Measurements from ENCODE around the gene VSTM4.

The VSTM4 gene

DNA sequence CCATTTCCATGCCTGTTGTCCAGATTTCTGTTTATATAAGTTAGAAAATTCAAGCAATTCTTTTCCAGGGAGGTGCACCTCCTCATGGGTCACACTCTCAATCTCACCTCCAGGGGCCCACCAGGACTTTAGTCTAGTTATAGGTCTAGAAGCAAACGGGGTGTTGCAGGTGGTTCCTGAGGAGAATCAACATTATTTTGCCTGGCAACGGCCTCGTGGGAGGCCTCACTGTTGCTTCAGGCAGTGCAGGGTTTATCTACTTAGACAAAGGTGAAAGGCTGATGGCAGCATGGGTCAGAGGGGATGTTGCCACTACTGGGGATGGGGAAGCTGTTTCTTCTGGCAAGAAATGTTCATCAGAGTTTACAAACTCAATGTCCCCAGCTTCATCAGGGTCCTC is 119.0 kb downstream of the VSTM4 start:
- Mint-ChIP-seq H3K9me3 (ENCODE audit: low read depth) (no peaks in the 10 kb centered on the region), H3K4me1 (ENCODE audit: low read depth) (no peaks in the 10 kb centered on the region), H3K4me3 (no peak overlapping the region), H3K27me3 (no peaks in the 10 kb centered on the region), H3K27ac (no peak overlapping the region), H3K36me3 (no peaks in the 10 kb centered on the region)

GRCh38 chr10:48993627-48994026 is 121.7 kb downstream of the VSTM4 start:
- Mint-ChIP-seq H3K4me3 (no peak overlapping the region), H3K27me3 (no peaks in the 10 kb centered on the region), H3K9me3 (ENCODE audit: low read depth) (no peaks in the 10 kb centered on the region), H3K27ac (no peak overlapping the region), H3K4me1 (ENCODE audit: low read depth) (no peaks in the 10 kb centered on the region), H3K36me3 (no peaks in the 10 kb centered on the region)

DNA sequence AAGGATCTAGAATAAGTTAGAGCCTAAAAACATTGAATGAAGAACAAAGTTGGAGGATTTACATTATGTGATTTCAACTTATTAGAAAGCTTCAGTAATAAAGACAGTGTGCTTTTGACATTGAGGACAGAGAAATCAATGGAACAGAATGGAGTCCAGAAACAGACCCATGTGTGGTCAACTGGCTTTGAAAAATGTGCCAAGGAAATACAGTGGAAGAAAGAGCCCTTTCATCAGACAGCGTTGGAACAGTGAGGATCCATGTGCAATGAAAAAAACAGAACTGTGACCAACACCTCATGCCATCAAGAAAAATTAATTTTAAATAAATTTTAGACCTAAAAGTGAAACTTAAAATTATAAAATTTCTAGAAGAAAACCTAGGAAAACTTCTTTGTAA is 125.1 kb downstream of the VSTM4 start:
- Mint-ChIP-seq H3K36me3 (no peaks in the 10 kb centered on the region), H3K9me3 (ENCODE audit: low read depth) (no peaks in the 10 kb centered on the region), H3K27me3 (no peaks in the 10 kb centered on the region), H3K4me1 (ENCODE audit: low read depth) (no peaks in the 10 kb centered on the region), H3K27ac (no peak overlapping the region), H3K4me3 (no peak overlapping the region)

DNA sequence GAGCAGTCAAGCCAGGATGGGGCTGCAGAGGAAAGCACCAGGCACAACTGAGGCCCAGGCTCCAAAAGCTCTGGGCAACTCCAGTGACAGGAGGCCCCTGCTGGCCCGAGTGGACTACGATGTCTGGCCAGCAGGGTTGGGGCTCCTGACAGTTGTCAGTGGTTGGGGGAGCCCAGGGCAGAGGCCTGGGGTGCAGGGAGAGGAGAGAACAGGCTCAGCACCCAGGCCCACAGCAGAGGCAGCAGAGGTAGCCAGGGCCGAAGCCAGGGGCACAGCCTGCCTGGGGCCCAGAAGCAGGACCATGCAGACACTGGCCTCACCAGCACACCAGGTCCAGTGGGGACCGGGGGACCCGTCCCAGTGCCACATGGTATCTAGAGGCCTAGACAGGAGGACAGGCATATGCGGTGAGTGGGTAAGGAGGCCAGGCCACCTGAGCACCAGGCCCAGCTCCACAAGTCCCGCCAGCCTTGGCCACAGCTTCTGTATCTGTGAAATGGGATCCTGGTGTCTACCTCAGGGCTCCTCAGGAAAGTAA is 129.6 kb downstream of the VSTM4 start:
- no peaks in the 10 kb centered on the region for H3K4me1 Mint-ChIP-seq (ENCODE audit: low read depth)
- H3K36me3 Mint-ChIP-seq: no peaks in the 10 kb centered on the region
- H3K27me3 Mint-ChIP-seq: no peaks in the 10 kb centered on the region
- no peak overlapping the region for H3K4me3 Mint-ChIP-seq
- H3K27ac Mint-ChIP-seq: no peak overlapping the region
- H3K9me3 Mint-ChIP-seq (ENCODE audit: low read depth): no peaks in the 10 kb centered on the region

DNA sequence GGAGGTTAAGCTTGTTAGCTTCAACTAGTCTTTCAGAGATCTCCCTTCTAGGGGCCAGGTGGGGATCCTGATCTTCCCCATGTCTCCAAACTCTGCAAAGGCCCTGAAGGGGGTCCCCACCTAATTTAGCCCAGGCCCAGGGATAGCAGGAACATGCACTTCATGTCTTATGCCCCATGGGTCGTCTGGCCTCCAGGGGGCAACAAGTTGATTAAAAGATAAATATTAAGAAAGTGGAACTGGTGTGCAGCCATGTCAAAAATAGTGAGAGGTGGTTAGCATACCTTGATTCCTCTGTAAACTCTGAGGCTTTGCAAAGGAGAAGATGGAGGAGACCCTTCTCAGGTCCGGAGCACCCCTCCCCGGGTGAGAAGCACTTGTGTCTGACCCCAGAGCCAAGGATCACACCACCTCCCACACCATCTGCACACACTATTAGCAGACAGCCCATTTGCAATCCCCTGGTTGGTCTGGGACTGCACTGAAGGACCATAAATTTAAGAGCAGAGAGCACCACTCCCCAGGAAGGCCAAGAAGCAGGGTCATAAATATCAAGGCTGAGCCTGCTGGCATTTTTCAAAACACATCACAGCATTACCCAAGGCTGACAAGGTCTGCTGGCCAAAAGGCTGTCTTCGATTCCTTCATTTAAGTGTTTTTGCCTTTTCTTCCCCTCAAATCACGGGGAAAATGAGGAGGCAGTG is 131.5 kb downstream of the VSTM4 start:
- no peaks in the 10 kb centered on the region for H3K36me3 Mint-ChIP-seq

DNA sequence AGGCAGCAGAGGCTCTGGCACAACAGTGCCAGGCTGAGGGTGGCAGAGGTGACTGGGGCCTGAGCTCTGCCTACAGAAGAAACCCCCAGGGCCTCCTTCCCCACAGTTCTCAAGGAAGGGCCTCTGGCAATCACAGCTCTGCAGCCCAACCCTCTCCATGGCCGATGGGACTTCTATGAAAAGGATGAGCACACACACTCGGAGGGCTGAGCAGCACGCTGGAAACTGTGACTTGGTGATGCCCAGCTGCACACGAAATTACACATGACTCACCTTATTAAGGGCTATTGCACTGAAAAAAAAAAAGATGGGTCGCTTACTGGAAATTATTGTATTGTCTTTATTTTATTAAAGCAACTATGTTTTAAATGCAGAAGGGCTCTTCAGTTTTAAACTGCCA is 132.7 kb downstream of the VSTM4 start:
- Mint-ChIP-seq H3K36me3 (no peaks in the 10 kb centered on the region), H3K9me3 (ENCODE audit: low read depth) (no peaks in the 10 kb centered on the region), H3K4me1 (ENCODE audit: low read depth) (no peaks in the 10 kb centered on the region), H3K27ac (no peak overlapping the region), H3K4me3 (no peak overlapping the region), H3K27me3 (no peaks in the 10 kb centered on the region)

More for the DNA sequence above, 131.5 kb downstream of the VSTM4 start:
- H3K9me3 Mint-ChIP-seq (ENCODE audit: low read depth): no peaks in the 10 kb centered on the region
- H3K4me1 Mint-ChIP-seq (ENCODE audit: low read depth): no peaks in the 10 kb centered on the region
- no peak overlapping the region for H3K27ac Mint-ChIP-seq
- H3K27me3 Mint-ChIP-seq: no peaks in the 10 kb centered on the region
- no peak overlapping the region for H3K4me3 Mint-ChIP-seq

DNA sequence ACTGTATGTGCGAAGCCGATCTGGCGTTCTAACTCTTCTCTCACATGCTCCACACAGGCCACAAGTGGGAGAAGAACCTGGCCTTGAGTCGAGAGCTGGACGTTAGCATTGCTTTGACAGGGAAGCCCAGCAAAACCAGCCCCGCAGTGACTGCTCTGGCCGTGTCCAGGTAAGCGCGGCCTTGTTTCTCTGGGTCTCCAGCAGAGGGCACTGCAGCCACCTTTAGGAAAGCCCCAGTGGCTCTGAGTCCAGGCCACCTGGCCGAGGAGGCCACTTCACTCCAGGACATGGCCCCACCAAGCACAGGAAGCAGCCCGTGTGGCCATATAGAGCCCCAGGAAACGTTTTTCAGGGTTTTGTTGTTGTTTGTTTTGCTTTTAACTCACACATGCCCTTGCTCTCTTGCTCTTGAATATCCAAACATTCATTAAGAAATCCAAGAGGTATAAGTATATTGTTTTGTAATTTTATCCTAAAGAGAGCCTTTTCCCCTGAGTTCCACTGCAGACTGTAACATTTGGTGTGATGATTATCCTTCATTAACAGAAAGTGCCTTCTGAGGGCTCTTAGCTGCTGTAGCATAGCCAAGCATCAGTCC is 133.9 kb downstream of the VSTM4 start:
- no peaks in the 10 kb centered on the region for H3K27me3 Mint-ChIP-seq
- no peak overlapping the region for H3K27ac Mint-ChIP-seq
- H3K36me3 Mint-ChIP-seq: no peaks in the 10 kb centered on the region
- H3K9me3 Mint-ChIP-seq (ENCODE audit: low read depth): no peaks in the 10 kb centered on the region
- no peaks in the 10 kb centered on the region for H3K4me1 Mint-ChIP-seq (ENCODE audit: low read depth)
- no peak overlapping the region for H3K4me3 Mint-ChIP-seq

GRCh38 chr10:48978318-48978717 is 137.0 kb downstream of the VSTM4 start:
- H3K27me3 Mint-ChIP-seq: no peaks in the 10 kb centered on the region
- no peak overlapping the region for H3K27ac Mint-ChIP-seq
- H3K36me3 Mint-ChIP-seq: no peaks in the 10 kb centered on the region
- H3K9me3 Mint-ChIP-seq (ENCODE audit: low read depth): no peaks in the 10 kb centered on the region
- H3K4me1 Mint-ChIP-seq (ENCODE audit: low read depth): no peaks in the 10 kb centered on the region
- H3K4me3 Mint-ChIP-seq: no peak overlapping the region

- H3K27me3 Mint-ChIP-seq: peaks cover 2% of the 10 kb centered on the region
- H3K27ac Mint-ChIP-seq: no peak overlapping the region
- H3K36me3 Mint-ChIP-seq: no peaks in the 10 kb centered on the region
- no peaks in the 10 kb centered on the region for H3K4me1 Mint-ChIP-seq (ENCODE audit: low read depth)
- H3K4me3 Mint-ChIP-seq: no peak overlapping the region
- H3K9me3 Mint-ChIP-seq (ENCODE audit: low read depth): no peaks in the 10 kb centered on the region
These were observed 139.1 kb downstream of the VSTM4 start for GRCh38 chr10:48976196-48976595.

DNA sequence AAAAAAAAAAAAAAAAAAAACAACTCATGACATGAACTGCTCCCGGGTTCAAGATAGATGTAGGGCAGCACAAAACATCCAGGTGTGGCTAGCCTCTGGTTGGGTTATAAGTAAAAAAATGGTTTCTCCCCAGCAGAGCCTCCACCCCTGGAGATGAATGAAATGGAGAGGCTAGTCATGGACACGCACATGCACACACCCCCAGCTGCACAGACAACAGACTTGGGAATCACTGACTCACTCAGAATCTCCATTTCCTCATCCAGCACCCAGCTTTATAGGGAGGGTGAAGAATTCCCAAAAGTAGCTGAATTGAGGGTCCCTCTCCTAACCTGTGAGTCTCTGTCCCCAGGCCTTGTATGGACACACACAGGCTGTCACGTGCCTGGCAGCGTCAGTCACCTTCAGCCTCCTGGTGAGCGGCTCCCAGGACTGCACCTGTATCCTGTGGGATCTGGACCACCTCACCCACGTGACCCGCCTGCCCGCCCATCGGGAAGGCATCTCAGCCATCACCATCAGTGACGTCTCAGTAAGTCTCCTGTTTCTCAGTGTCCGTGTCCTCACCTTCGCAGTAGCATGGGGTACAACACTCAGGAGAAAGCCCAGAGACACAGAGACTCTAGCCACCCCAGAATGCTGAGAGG is 140.7 kb downstream of the VSTM4 start:
- Mint-ChIP-seq H3K36me3 (no peaks in the 10 kb centered on the region), H3K27ac (no peak overlapping the region), H3K4me3 (no peak overlapping the region), H3K9me3 (ENCODE audit: low read depth) (no peaks in the 10 kb centered on the region), H3K27me3 (peaks cover 2% of the 10 kb centered on the region), H3K4me1 (ENCODE audit: low read depth) (no peaks in the 10 kb centered on the region)

DNA sequence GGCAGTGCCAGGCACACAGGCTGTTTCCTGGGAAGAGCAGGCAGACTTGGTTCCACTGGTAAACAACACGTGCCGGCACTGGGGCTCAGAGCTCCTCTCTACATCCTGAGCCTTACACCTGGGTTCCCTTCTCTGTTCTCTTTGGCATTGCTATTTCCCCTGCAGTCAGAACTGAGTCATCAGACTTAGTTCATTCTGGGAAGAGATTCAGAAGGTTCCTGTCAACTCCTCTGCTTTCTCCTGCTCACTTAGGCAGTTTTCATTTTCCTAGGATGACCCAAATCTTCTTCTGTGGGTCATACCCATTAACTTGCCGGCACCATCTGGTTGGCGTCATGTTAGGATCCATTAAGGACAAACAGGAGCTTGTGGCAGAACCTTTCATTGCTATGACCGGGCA is 142.3 kb downstream of the VSTM4 start:
- H3K27me3 Mint-ChIP-seq: peaks cover 2% of the 10 kb centered on the region
- no peaks in the 10 kb centered on the region for H3K36me3 Mint-ChIP-seq
- H3K4me3 Mint-ChIP-seq: no peak overlapping the region
- H3K27ac Mint-ChIP-seq: no peak overlapping the region
- no peaks in the 10 kb centered on the region for H3K4me1 Mint-ChIP-seq (ENCODE audit: low read depth)
- no peaks in the 10 kb centered on the region for H3K9me3 Mint-ChIP-seq (ENCODE audit: low read depth)

DNA sequence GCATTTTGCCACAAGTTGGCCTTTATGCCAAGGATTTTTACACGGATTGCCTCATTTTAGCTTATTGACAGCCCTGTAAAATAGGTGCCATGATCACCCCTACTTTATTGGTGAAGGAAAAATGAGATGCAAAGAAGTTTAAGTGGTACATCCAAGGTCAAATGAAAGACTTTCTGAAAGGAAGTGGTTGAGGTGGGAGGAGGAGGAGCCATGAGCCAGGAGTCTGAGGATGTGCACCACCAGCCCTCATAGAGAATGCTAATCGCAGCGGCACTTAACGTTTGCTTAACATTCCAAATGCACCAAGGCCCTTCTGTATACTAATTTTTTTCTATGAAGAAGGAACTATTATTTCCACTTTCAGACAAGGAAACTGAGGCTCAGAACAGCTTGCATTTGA is 144.7 kb downstream of the VSTM4 start:
- H3K4me1 Mint-ChIP-seq (ENCODE audit: low read depth): no peaks in the 10 kb centered on the region
- peaks cover 2% of the 10 kb centered on the region for H3K27me3 Mint-ChIP-seq
- H3K36me3 Mint-ChIP-seq: no peaks in the 10 kb centered on the region
- H3K27ac Mint-ChIP-seq: no peak overlapping the region
- H3K9me3 Mint-ChIP-seq (ENCODE audit: low read depth): no peaks in the 10 kb centered on the region
- H3K4me3 Mint-ChIP-seq: no peak overlapping the region

- no peaks in the 10 kb centered on the region for H3K36me3 Mint-ChIP-seq
- H3K27ac Mint-ChIP-seq: no peak overlapping the region
- no peak overlapping the region for H3K4me3 Mint-ChIP-seq
- peaks cover 2% of the 10 kb centered on the region for H3K27me3 Mint-ChIP-seq
- no peaks in the 10 kb centered on the region for H3K4me1 Mint-ChIP-seq (ENCODE audit: low read depth)
- H3K9me3 Mint-ChIP-seq (ENCODE audit: low read depth): no peaks in the 10 kb centered on the region
These were observed 145.3 kb downstream of the VSTM4 start for GRCh38 chr10:48970046-48970445.

DNA sequence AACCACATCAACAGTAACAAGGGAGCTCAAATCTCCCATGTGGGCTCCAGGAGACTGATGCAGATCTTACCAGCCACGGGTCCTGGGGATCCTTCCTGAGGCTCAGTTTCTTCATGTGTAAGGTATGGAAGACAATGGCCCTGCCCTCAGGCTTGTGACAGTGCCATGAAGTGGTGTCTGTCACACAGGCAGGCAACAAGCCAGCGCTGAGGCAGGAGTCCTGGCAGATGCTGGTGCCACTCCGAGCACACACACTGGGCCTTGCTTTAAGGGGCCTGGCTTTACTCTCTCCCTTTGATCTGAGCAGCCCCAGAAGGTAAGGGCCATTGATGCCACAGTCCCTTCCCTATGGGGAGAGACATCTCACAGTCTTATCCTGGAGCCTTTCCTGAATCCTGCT is 147.3 kb downstream of the VSTM4 start:
- H3K36me3 Mint-ChIP-seq: no peaks in the 10 kb centered on the region
- H3K9me3 Mint-ChIP-seq (ENCODE audit: low read depth): no peaks in the 10 kb centered on the region
- H3K4me3 Mint-ChIP-seq: no peak overlapping the region
- peaks cover under 1% of the 10 kb centered on the region for H3K27me3 Mint-ChIP-seq
- no peaks in the 10 kb centered on the region for H3K4me1 Mint-ChIP-seq (ENCODE audit: low read depth)
- H3K27ac Mint-ChIP-seq: no peak overlapping the region

- H3K36me3 Mint-ChIP-seq: no peaks in the 10 kb centered on the region
- no peaks in the 10 kb centered on the region for H3K9me3 Mint-ChIP-seq (ENCODE audit: low read depth)
- no peaks in the 10 kb centered on the region for H3K4me1 Mint-ChIP-seq (ENCODE audit: low read depth)
These were observed 149.9 kb downstream of the VSTM4 start for GRCh38 chr10:48965460-48965859.

More at GRCh38 chr10:48965460-48965859, 149.9 kb downstream of the VSTM4 start:
- no peaks in the 10 kb centered on the region for H3K27me3 Mint-ChIP-seq
- H3K4me3 Mint-ChIP-seq: no peak overlapping the region
- no peak overlapping the region for H3K27ac Mint-ChIP-seq
